NCI-H446 treated with DMSO at 0.1 percent for 48 hours (cell line): ENCODE measurements around the gene ZNF362.
"Not testable (repeated sequence)": the region's sequence is repeated elsewhere in the genome, so short reads cannot be mapped to it uniquely, and the experiment has no call there.

Source experiments
- DNase-seq: peaks from one replicate; lab custom pipeline; 2025; lab: John Stamatoyannopoulos, UW

Gene ZNF362

GRCh38 chr1:33306653-33307493, 50.6 kb downstream of the ZNF362 start:
- no peak for DNase-seq

- no peak for DNase-seq
Observed at GRCh38 chr1:33307494-33307864, 51.2 kb downstream of the ZNF362 start.

GRCh38 chr1:33309351-33309750, 53.1 kb downstream of the ZNF362 start:
- DNase-seq: not testable (repeated sequence)

- DNase-seq: no peak
Observed at GRCh38 chr1:33310702-33311101, 54.4 kb downstream of the ZNF362 start.

- DNase-seq: no peak
Observed at GRCh38 chr1:33311706-33312412, 55.6 kb downstream of the ZNF362 start.

GRCh38 chr1:33312413-33312749, 56.1 kb downstream of the ZNF362 start:
- DNase-seq: no peak

- DNase-seq: no peak
Observed at GRCh38 chr1:33314416-33314815, 58.1 kb downstream of the ZNF362 start.

- no peak for DNase-seq
Observed at GRCh38 chr1:33316601-33317000, 60.3 kb downstream of the ZNF362 start.

- DNase-seq: no peak
Observed at GRCh38 chr1:33317354-33317753, 61.1 kb downstream of the ZNF362 start.

GRCh38 chr1:33317946-33318345, 61.7 kb downstream of the ZNF362 start:
- DNase-seq: no peak

- no peak for DNase-seq
Observed at GRCh38 chr1:33319186-33319948, 63.1 kb downstream of the ZNF362 start.

GRCh38 chr1:33319949-33320618, 63.8 kb downstream of the ZNF362 start:
- no peak for DNase-seq

GRCh38 chr1:33320619-33321165, 64.4 kb downstream of the ZNF362 start, which contains the start of gene A3GALT2:
TSS of gene A3GALT2 (minus strand) at chr1:33321098. CDS start at chr1:33321098, 0 bp downstream.
- DNase-seq: no peak

- DNase-seq: no peak
Observed at GRCh38 chr1:33321178-33321577, 64.9 kb downstream of the ZNF362 start.

GRCh38 chr1:33322109-33322508, 65.8 kb downstream of the ZNF362 start:
- no peak for DNase-seq

GRCh38 chr1:33322870-33323585, 66.7 kb downstream of the ZNF362 start:
- no peak for DNase-seq

- DNase-seq: no peak
Observed at GRCh38 chr1:33323663-33324477, 67.6 kb downstream of the ZNF362 start.

GRCh38 chr1:33324677-33325575, 68.6 kb downstream of the ZNF362 start:
- DNase-seq: no peak

- no peak for DNase-seq
Observed at GRCh38 chr1:33326785-33327184, 70.5 kb downstream of the ZNF362 start.
